K562 (cell line): ENCODE results near the gene ADD1. TPM values are rescaled to one million over a fixed set of nuclear protein-coding genes. Genes with fewer than 3 reads are reported as not detected.
A peak's percentile ranks its signal among the peaks of the same experiment; 100 is the strongest.

Experiments
- ARID1B ChIP-seq: fragments of 450-650 bp; IDR thresholded peaks from 2 replicates; pipeline ENCODE4 v1.6.1; 2016; ENCODE audit warnings: antibody characterized with exemption, mild to moderate bottlenecking, inconsistent platforms
- HES1 ChIP-seq: fragments of 450-650 bp; IDR thresholded peaks from 2 replicates; pipeline ENCODE4 v1.6.1; 2016; ENCODE audit warnings: low read depth, mild to moderate bottlenecking, moderate library complexity
- HMGN3 ChIP-seq: IDR thresholded peaks from 2 replicates; pipeline ENCODE4 v1.6.1; 2011; ENCODE audit warnings: borderline replicate concordance, low read depth, mild to moderate bottlenecking, mixed read lengths, low read length; ENCODE audit not compliant: insufficient read length; ENCODE audit errors: extremely low read depth
- MTA2 ChIP-seq: fragments of 450-650 bp; IDR thresholded peaks from 2 replicates; pipeline ENCODE4 v1.6.1; 2016; ENCODE audit warnings: low read depth
- NBN ChIP-seq: fragments of 450-650 bp; IDR thresholded peaks from 2 replicates; pipeline ENCODE4 v1.6.1; 2016; ENCODE audit warnings: low read depth, mild to moderate bottlenecking
- RAD21 ChIP-seq, 2 experiments: fragments of 250-450 bp in 1 of 2; fragments of 450-650 bp in 1 of 2; sonication (Bioruptor Pico) in 1 of 2; formaldehyde crosslinking in 1 of 2; IDR thresholded peaks in 1 of 2; conservative IDR thresholded peaks in 1 of 2; 2 replicates each; pipeline versions ENCODE4 v1.4.0 to v1.8.0; 2020 to 2022; ENCODE audit warnings: mild to moderate bottlenecking in 2 of 2, moderate library complexity in 1 of 2
- RBFOX2 ChIP-seq: fragments of 200-400 bp; formaldehyde crosslinking; IDR thresholded peaks from 2 replicates; pipeline ENCODE4 v1.6.1; 2017; ENCODE audit warnings: low read depth, mild to moderate bottlenecking, low read length, moderate library complexity
- SMARCC2 ChIP-seq: fragments of 450-650 bp; IDR thresholded peaks from 2 replicates; pipeline ENCODE4 v1.6.1; 2017; ENCODE audit warnings: antibody characterized with exemption, moderate library complexity, mild to moderate bottlenecking, low read depth
- SOX6 ChIP-seq: fragments of 450-650 bp; IDR thresholded peaks from 2 replicates; pipeline ENCODE4 v1.6.1; 2014; ENCODE audit warnings: mild to moderate bottlenecking
- ZNF324 ChIP-seq: fragments of 250-450 bp; sonication (Bioruptor Pico); IDR thresholded peaks from 2 replicates; pipeline ENCODE4 v1.4.0; 2020; ENCODE audit warnings: mild to moderate bottlenecking
- ZNF398 ChIP-seq: fragments of 250-450 bp; sonication (Bioruptor Pico); IDR thresholded peaks from 2 replicates; pipeline ENCODE4 v1.8.0; 2021; ENCODE audit warnings: moderate library complexity, mild to moderate bottlenecking, inconsistent platforms
- ZNF764 ChIP-seq: fragments of 250-450 bp; sonication (Bioruptor Pico); IDR thresholded peaks from 2 replicates; pipeline ENCODE4 v1.4.0; 2020; ENCODE audit warnings: low read depth, mild to moderate bottlenecking, moderate library complexity
- polyA plus RNA-seq, 8 experiments: library from polyadenylated mRNA; depleted of rRNA in 4 of 8; stranded (reverse) in 5 of 8; unstranded in 3 of 8; fragments of >200 nt; fragmentation: Nextera tagmentation in 2 of 8; fragmentation: Illumina TruSeq in 1 of 8; extraction: Ambion mirVana in 2 of 8; extraction: Trizol in 1 of 8; gene quantifications; 2 replicates each; pipeline versions ENCODE4 v1.2.1 to v1.2.3, GENCODE V29; 2011 to 2014; ENCODE audit warnings: inconsistent platforms in 1 of 8, missing spikeins in 1 of 8
- total RNA-seq, 7 experiments: library from RNA; depleted of rRNA in 6 of 7; stranded (reverse); fragments of >200 nt in 6 of 7; fragmentation: Illumina TruSeq in 2 of 7; extraction: Trizol in 2 of 7; gene quantifications; 2 replicates each; pipeline versions ENCODE4 v1.2.1 to v1.2.3, GENCODE V29; 2011 to 2021; ENCODE audit warnings: low replicate concordance in 1 of 7
- TF ChIP-seq, protein P1 (sequence below): fragments of 250-450 bp; sonication (Bioruptor Pico); IDR thresholded peaks from 2 replicates; pipeline ENCODE4 v1.8.0; 2022; ENCODE audit warnings: inconsistent platforms, mild to moderate bottlenecking, moderate library complexity, borderline replicate concordance

The ADD1 gene
- total and polyA plus RNA-seq, 9 of the 15 experiments (the other 6 are each of a cell fraction or from before 2014, with no cell fraction given): 17.5 to 153 (median 74.0) TPM

GRCh38 chr4:2816401-2816954 lies 27.2 kb upstream of the ADD1 start (continued):
- TF ChIP-seq, protein P1, sequence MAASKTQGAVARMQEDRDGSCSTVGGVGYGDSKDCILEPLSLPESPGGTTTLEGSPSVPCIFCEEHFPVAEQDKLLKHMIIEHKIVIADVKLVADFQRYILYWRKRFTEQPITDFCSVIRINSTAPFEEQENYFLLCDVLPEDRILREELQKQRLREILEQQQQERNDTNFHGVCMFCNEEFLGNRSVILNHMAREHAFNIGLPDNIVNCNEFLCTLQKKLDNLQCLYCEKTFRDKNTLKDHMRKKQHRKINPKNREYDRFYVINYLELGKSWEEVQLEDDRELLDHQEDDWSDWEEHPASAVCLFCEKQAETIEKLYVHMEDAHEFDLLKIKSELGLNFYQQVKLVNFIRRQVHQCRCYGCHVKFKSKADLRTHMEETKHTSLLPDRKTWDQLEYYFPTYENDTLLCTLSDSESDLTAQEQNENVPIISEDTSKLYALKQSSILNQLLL (CRISPR knock-in tag): no peak
- TF ChIP-seq RBFOX2: no peak
- TF ChIP-seq NBN: no peak
- no peak for TF ChIP-seq ZNF398
- 0 out of 2 replicates have a peak, but pooled peaks have one; percentile 40 for TF ChIP-seq HES1
- TF ChIP-seq ZNF764 (CRISPR knock-in tag): no peak
- peak; percentile 48; the same call in 1 of the 2 replicates for TF ChIP-seq SOX6
- peak; percentile 94 for TF ChIP-seq ZNF324 (CRISPR knock-in tag)
- no peak for TF ChIP-seq MTA2
- TF ChIP-seq HMGN3: no peak
- 0 out of 2 replicates have a peak, but pooled peaks have one; percentile 12 for TF ChIP-seq ARID1B
- peak in 1 of 2 experiments; percentile 20; a peak in 1 of 4 replicates for TF ChIP-seq RAD21 (CRISPR knock-in tag; conservative IDR thresholded peaks at IDR 0.05 in 1 of 2, IDR thresholded peaks at IDR 0.05 in 1 of 2)
- TF ChIP-seq SMARCC2: no peak; the same call in 1 of the 2 replicates
